Cardiac muscle cell (in vitro differentiated cells and primary cell): ENCODE data around the gene BICD1. TPM values are rescaled to one million over a fixed set of nuclear protein-coding genes. Genes with fewer than 3 reads are reported as not detected.

Experiments
- DNase-seq, 2 donors: peaks; one replicate each; pipeline versions ENCODE4 v3.0.0 to v3.0.0-alpha.2; 2010 to 2017; ENCODE audit warnings: low read depth in 1 of 2, low spot score in 1 of 2
- H3K27ac ChIP-seq: fragments of 200-600 bp; sonication (generic); 2 replicates; pipeline ENCODE4 v1.5.1; 2016
- H3K27me3 ChIP-seq: fragments of 200-600 bp; sonication (generic); 2 replicates; pipeline ENCODE4 v1.6.0; 2016; ENCODE audit warnings: control low read depth
- H3K36me3 ChIP-seq: fragments of 200-600 bp; sonication (generic); 2 replicates; pipeline ENCODE4 v1.5.1; 2016; ENCODE audit warnings: control low read depth
- H3K4me1 ChIP-seq: fragments of 200-600 bp; sonication (generic); 2 replicates; pipeline ENCODE4 v1.8.1; 2017; ENCODE audit warnings: low read depth, mild to moderate bottlenecking, mixed run types
- H3K4me3 ChIP-seq: fragments of 200-600 bp; sonication (generic); 2 replicates; pipeline ENCODE4 v1.5.1; 2016; ENCODE audit warnings: mild to moderate bottlenecking
- H3K9me3 ChIP-seq: fragments of 200-600 bp; sonication (generic); 2 replicates; pipeline ENCODE4 v1.5.1; 2017; ENCODE audit warnings: low read depth, mild to moderate bottlenecking, control low read depth
- polyA plus RNA-seq: library from polyadenylated mRNA; unstranded; fragments of >200 nt; fragmentation: Nextera tagmentation; extraction: Ambion mirVana; gene quantifications from 2 replicates; pipeline ENCODE4 v1.2.1, GENCODE V29; 2016
- total RNA-seq: library from RNA; depleted of rRNA; stranded (reverse); fragments of >200 nt; gene quantifications from 2 replicates; pipeline ENCODE4 v1.2.3, GENCODE V29; 2016
- TF ChIP-seq, protein P1 (sequence below): IDR thresholded peaks from 2 replicates; pipeline ENCODE4 v1.5.1; 2012; ENCODE audit warnings: low read depth, mild to moderate bottlenecking, low read length

The BICD1 gene
- total and polyA plus RNA-seq, 2 experiments from 2014 or later, result 13.3 to 16.6 TPM

DNA sequence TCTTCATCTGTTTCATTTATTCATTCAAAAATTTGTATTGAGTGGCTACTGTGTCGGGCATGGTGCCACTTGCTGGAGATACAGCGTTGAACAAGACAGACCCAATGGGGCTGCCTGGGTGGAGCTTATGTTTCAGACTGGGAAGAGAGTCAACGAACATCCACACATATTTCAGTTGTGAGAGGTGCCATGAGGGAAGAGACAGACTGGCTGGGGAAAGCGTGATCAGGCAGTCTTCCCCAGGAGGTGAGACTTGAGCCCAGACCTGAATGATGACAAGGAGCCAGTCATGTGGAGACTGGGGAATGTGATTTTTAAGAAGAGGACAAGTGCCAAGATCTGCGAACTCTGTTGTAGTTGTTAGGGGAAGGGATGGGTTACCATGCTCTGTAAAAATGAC, 12.2 kb downstream of the BICD1 start:
- Histone ChIP-seq H3K27me3 (no peaks in the 10 kb centered on the region), H3K4me3 (no peak overlapping the region), H3K4me1 (peaks cover 6% of the 10 kb centered on the region), H3K9me3 (no peaks in the 10 kb centered on the region), H3K27ac (peak overlapping the region; percentile 26), H3K36me3 (no peaks in the 10 kb centered on the region)
- TF ChIP-seq, protein P1, sequence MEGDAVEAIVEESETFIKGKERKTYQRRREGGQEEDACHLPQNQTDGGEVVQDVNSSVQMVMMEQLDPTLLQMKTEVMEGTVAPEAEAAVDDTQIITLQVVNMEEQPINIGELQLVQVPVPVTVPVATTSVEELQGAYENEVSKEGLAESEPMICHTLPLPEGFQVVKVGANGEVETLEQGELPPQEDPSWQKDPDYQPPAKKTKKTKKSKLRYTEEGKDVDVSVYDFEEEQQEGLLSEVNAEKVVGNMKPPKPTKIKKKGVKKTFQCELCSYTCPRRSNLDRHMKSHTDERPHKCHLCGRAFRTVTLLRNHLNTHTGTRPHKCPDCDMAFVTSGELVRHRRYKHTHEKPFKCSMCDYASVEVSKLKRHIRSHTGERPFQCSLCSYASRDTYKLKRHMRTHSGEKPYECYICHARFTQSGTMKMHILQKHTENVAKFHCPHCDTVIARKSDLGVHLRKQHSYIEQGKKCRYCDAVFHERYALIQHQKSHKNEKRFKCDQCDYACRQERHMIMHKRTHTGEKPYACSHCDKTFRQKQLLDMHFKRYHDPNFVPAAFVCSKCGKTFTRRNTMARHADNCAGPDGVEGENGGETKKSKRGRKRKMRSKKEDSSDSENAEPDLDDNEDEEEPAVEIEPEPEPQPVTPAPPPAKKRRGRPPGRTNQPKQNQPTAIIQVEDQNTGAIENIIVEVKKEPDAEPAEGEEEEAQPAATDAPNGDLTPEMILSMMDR, result no peak
- DNase-seq, result no peak

DNA sequence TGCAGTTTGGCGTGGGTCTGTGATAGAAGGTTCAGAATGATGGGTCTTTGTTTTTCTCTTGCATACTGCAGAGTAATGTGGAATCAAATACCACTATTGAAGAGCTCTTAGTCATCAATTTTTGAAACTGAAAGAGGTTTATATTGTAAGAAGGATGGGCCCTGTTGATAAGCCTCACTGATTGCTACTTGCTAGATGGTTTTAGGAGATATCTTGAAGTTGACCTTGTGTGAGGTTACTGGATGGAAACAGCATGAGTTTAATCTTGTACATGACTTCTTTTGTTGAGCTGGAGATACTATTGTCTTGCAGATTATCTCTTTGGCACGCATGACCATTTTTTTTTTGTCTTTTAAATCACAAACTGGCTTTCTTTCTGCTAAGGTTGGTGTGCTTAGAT, 13.8 kb downstream of the BICD1 start:
- H3K27me3 ChIP-seq, result no peaks in the 10 kb centered on the region
- H3K9me3 ChIP-seq, result no peaks in the 10 kb centered on the region
- TF ChIP-seq, protein P1, result no peak
- H3K4me1 ChIP-seq, result peaks cover 18% of the 10 kb centered on the region
- no peak for DNase-seq
- H3K27ac ChIP-seq, result no peak overlapping the region
- no peak overlapping the region for H3K4me3 ChIP-seq
- H3K36me3 ChIP-seq, result no peaks in the 10 kb centered on the region

DNA sequence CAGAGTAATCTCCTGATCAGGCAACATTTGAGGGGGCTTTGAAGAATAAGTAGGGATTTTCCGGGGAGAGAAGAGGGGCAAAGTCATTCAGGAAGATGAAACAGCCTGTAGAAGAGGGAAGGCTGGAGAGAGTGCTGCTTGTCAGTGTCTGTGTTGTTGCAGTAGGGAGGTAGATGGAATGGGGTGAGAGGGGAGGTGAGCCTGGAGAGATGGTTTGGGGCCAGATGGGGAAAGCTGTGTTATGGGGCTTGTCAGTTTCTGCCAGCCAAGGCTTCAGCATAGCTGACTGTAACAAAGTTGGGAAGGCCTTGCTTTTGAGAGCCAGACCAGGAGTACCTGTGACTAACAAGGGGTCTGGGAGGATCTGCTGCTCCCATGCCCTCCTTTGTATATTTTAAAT, 18.0 kb downstream of the BICD1 start:
- Histone ChIP-seq H3K27ac (peak overlapping the region; percentile 40), H3K4me1 (peaks cover 14% of the 10 kb centered on the region), H3K36me3 (no peaks in the 10 kb centered on the region), H3K9me3 (no peaks in the 10 kb centered on the region), H3K27me3 (no peaks in the 10 kb centered on the region), H3K4me3 (no peak overlapping the region)
- TF ChIP-seq, protein P1, result no peak
- DNase-seq, result no peak

DNA sequence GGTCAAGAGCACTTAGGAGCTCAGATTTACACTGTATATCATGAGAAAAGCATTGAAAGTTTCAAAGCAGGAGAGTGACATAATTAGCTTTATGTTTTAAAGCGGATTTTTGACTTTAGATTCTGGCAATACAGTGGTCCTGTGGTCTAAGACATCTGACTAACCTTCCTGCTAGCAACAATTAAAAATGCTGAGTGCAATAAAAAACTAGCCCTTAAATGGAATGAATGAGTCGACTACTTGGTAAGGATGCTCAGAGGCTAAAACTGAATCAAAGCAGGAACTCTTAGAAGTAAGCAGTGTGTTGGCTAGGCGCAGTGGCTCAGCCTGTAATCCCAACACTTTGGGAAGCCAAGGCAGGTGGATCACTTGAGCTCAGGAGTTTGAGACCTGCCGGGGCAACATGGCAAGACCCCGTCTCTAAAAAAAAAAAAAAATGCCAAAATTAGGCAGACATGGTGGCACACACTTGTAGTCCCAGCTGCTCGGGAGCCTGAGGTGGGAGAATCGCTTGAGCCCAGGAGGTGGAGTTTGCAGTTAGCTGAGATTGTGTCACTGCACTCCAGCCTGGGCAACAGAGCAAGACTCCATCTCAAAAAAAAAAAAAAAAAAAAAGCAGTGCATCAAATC, 18.9 kb downstream of the BICD1 start:
- H3K36me3 ChIP-seq, result no peaks in the 10 kb centered on the region
- DNase-seq, result no peak

DNA sequence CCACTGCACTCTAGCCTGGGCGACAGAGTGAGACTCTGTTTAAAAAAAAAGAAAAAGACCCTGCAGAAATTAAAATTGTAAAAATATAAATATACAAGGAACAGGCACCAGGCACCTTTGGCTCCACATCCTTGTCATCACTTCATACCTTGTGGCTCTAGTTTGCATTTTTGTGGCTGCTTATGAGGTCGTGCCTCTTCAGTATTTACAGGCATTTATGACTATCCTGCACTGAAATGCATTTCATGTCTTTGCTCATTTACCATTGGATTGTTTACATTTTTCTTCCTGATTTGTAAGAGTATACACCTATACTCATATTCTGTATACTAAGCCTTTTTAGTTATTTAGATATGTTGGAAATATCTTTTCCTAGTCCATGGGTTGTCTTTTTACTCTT, 20.1 kb downstream of the BICD1 start:
- Histone ChIP-seq H3K4me3 (no peak overlapping the region), H3K36me3 (no peaks in the 10 kb centered on the region), H3K27me3 (no peaks in the 10 kb centered on the region), H3K9me3 (no peaks in the 10 kb centered on the region), H3K27ac (no peak overlapping the region), H3K4me1 (peaks cover 14% of the 10 kb centered on the region)
- no peak for DNase-seq
- TF ChIP-seq, protein P1, result no peak

More for the DNA sequence above, 18.9 kb downstream of the BICD1 start:
- Histone ChIP-seq H3K27ac (peak overlapping the region; percentile 40), H3K4me1 (peaks cover 14% of the 10 kb centered on the region), H3K4me3 (no peak overlapping the region), H3K9me3 (no peaks in the 10 kb centered on the region), H3K27me3 (no peaks in the 10 kb centered on the region)
- TF ChIP-seq, protein P1, result no peak

DNA sequence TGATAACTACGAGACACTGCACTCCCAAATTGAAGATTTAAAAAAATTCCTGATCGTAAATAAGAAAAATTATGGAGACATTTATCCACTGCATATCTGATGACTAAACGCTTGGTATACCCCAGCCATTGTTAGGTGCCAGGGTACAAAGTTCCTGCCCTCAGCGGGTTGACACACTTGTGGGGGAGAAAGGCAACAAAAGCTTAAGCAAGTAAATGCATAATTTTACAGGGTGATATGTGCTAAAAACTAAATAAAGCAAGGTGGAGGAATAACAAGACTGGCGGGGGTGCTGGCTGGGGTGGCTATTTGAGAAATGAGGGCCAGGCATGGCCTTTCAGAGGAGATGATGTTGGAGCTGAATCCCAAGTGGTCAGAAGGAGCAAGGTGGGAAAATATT, 25.0 kb downstream of the BICD1 start:
- no peaks in the 10 kb centered on the region for H3K4me1 ChIP-seq
- H3K9me3 ChIP-seq, result no peaks in the 10 kb centered on the region
- no peak overlapping the region for H3K4me3 ChIP-seq
- H3K36me3 ChIP-seq, result no peaks in the 10 kb centered on the region
- no peak overlapping the region for H3K27ac ChIP-seq
- TF ChIP-seq, protein P1, result no peak
- DNase-seq, result no peak
- H3K27me3 ChIP-seq, result no peaks in the 10 kb centered on the region
